AG04450 (cell line): ENCODE data around the gene IFNLR1. TPM values are rescaled to one million over a fixed set of nuclear protein-coding genes. Genes with fewer than 3 reads are reported as not detected.

Experiments used
- CTCF ChIA-PET: fragments of 300-600, 350-600 bp; formaldehyde crosslinking; extraction: SDS; loops from one replicate; lab custom pipeline; 2022; ENCODE audit warnings: antibody characterized with exemption, inconsistent platforms; lab: Charles Lee
- POLR2A ChIA-PET: fragments of 350-600 bp; formaldehyde crosslinking; extraction: SDS; loops from one replicate; lab custom pipeline; 2021; ENCODE audit warnings: antibody characterized with exemption, inconsistent platforms; lab: Yijun Ruan, JAX
- DNase-seq: peaks from one replicate; pipeline ENCODE4 v3.0.0-alpha.2; 2011; ENCODE audit warnings: low read depth, low spot score
- H3K27ac ChIP-seq: one replicate; pipeline ENCODE4 v1.5.1; 2012; ENCODE audit warnings: low read depth, low read length, control low read depth
- H3K27me3 ChIP-seq: one replicate; pipeline ENCODE4 v1.6.0; 2012; ENCODE audit warnings: low read length; ENCODE audit not compliant: control insufficient read depth, insufficient read depth
- H3K4me3 ChIP-seq: 2 replicates; pipeline ENCODE4 v1.5.1; 2011; ENCODE audit warnings: mild to moderate bottlenecking, low read depth, low read length, control low read depth
- H3K9me3 ChIP-seq: 2 replicates; pipeline ENCODE4 v1.5.1; 2012; ENCODE audit warnings: low read length; ENCODE audit not compliant: control insufficient read depth, insufficient read depth
- polyA plus RNA-seq: library from polyadenylated mRNA; depleted of rRNA; stranded (reverse); fragments of >200 nt; gene quantifications from 2 replicates; pipeline ENCODE4 v1.2.3, GENCODE V29; 2011
- TF ChIP-seq, protein P1 (sequence below): IDR thresholded peaks from 2 replicates; pipeline ENCODE4 v1.5.1; 2011; ENCODE audit warnings: low read depth, low read length, control low read depth, inconsistent platforms

The IFNLR1 gene
- polyA plus RNA-seq, 1 experiment: not detected

GRCh38 chr1:24206516-24207394, 19.7 kb upstream of the IFNLR1 start:
- TF ChIP-seq, protein P1, sequence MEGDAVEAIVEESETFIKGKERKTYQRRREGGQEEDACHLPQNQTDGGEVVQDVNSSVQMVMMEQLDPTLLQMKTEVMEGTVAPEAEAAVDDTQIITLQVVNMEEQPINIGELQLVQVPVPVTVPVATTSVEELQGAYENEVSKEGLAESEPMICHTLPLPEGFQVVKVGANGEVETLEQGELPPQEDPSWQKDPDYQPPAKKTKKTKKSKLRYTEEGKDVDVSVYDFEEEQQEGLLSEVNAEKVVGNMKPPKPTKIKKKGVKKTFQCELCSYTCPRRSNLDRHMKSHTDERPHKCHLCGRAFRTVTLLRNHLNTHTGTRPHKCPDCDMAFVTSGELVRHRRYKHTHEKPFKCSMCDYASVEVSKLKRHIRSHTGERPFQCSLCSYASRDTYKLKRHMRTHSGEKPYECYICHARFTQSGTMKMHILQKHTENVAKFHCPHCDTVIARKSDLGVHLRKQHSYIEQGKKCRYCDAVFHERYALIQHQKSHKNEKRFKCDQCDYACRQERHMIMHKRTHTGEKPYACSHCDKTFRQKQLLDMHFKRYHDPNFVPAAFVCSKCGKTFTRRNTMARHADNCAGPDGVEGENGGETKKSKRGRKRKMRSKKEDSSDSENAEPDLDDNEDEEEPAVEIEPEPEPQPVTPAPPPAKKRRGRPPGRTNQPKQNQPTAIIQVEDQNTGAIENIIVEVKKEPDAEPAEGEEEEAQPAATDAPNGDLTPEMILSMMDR: no peak
- no peak overlapping the region for H3K27ac ChIP-seq
- H3K9me3 ChIP-seq: peaks cover under 1% of the 10 kb centered on the region
- ChIA-PET POLR2A (no interaction called here), CTCF (interaction anchor here (4.3 kb wide), 1 partner anchor 185 kb away, joined by 110 read pairs; no protein-coding TSS in a partner anchor)
- no peak for DNase-seq
- H3K27me3 ChIP-seq: peaks cover 6% of the 10 kb centered on the region
- H3K4me3 ChIP-seq: no peak overlapping the region

DNA sequence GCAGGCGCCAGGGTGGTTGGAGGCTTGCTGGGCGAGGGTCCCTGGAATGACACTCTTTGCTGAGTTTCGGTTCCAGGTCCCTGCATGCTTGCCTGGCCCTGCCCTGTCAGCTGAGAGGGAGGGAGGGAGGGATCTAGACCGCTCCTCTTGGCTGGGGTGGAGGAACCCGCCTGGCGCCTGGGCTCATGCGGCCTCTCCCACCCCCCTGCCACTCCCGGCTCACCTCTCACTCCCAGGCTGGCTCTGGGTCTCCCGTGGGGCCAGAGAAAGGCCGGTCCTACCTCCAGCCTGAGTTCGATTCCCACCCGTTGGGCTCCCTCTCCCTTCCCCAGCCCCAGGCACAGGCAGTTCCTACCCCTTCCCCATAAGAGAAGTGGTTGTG, 19.0 kb upstream of the IFNLR1 start:
- Histone ChIP-seq H3K27me3 (peaks cover 6% of the 10 kb centered on the region), H3K27ac (no peak overlapping the region), H3K4me3 (no peak overlapping the region), H3K9me3 (no peaks in the 10 kb centered on the region)
- TF ChIP-seq, protein P1: no peak
- ChIA-PET CTCF (interaction anchor here (4.3 kb wide), 1 partner anchor 186 kb away, joined by 110 read pairs; no protein-coding TSS in a partner anchor), POLR2A (no interaction called here)
- no peak for DNase-seq

DNA sequence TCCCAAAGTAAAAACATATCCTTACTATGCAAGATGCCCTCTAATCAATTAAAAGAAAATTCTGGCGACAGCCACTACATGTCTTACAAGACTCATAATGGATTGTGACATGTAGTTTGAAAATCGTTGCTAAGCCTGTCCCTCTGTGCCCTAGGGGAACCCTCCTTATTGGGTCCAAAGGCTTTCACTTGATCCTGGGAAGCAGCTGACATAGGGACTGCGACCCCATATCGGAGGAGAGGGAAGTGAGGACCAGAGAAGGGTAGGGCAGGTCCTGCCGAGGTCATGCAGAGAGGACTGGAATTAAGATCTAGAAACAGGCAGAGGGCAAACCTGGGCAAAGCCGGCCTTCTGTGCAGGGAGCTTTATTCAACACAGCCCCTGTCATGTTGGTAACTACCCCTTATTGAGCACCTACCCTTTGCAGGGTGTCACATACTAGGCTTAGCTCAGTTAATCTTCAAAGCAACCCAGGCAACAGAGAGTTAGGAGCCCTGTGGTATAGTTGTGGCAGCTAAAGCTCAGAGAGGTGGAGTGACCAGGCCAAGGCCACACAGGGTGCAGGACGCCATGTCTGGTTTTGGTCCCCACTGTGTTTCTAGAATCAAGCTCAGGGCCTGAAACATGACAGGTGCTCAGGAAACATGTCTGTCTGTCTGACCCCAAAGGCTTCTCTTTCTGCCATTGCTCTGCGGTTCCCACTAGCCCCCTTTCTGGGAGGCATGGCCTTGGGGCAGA, 18.4 kb upstream of the IFNLR1 start:
- CTCF ChIA-PET: interaction anchor here (4.3 kb wide), 1 partner anchor 187 kb away, joined by 110 read pairs; no protein-coding TSS in a partner anchor
- POLR2A ChIA-PET: no interaction called here

DNA sequence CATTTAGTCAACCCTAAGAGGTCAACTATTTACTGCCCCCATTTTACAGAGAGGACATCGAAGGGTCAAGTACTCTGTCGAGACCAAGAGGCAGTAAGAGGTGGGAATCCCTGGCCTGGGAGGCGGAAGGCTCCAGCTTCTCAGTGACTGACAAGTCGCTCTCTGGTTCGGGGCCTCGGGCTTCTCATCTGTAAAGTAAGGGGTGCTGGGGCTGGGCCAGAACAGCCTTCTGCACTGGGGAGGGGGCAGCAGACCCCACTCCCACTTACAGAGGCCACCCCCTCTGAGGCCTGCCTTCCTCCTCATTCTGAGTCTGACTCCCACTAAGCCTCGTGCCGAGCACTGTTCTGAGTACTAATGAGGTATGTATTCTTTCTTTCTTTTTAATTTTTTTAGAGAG, 17.0 kb upstream of the IFNLR1 start:
- Histone ChIP-seq H3K9me3 (no peaks in the 10 kb centered on the region), H3K27me3 (peaks cover 6% of the 10 kb centered on the region), H3K4me3 (no peak overlapping the region), H3K27ac (no peak overlapping the region)
- TF ChIP-seq, protein P1: no peak
- no peak for DNase-seq
- ChIA-PET POLR2A (interaction anchor here (0.6 kb wide), 1 partner anchor 12 kb away, joined by 5 read pairs; no protein-coding TSS in a partner anchor), CTCF (interaction anchor here (0.6 to 4.3 kb wide), 8 partner anchors 15 to 431 kb away, joined by 3 to 110 read pairs (median 4); no protein-coding TSS in a partner anchor)

More for the DNA sequence above, 18.4 kb upstream of the IFNLR1 start:
- TF ChIP-seq, protein P1: no peak
- H3K4me3 ChIP-seq: no peak overlapping the region
- peaks cover 6% of the 10 kb centered on the region for H3K27me3 ChIP-seq
- no peak overlapping the region for H3K27ac ChIP-seq
- no peak for DNase-seq
- no peaks in the 10 kb centered on the region for H3K9me3 ChIP-seq
